Pons (tissue), 1 donor: ENCODE results near the gene NACC2.

Experiments
- DNase-seq: peaks from one replicate; pipeline ENCODE4 v3.0.0-alpha.2; 2016; ENCODE audit warnings: low spot score

Gene NACC2, protein sequence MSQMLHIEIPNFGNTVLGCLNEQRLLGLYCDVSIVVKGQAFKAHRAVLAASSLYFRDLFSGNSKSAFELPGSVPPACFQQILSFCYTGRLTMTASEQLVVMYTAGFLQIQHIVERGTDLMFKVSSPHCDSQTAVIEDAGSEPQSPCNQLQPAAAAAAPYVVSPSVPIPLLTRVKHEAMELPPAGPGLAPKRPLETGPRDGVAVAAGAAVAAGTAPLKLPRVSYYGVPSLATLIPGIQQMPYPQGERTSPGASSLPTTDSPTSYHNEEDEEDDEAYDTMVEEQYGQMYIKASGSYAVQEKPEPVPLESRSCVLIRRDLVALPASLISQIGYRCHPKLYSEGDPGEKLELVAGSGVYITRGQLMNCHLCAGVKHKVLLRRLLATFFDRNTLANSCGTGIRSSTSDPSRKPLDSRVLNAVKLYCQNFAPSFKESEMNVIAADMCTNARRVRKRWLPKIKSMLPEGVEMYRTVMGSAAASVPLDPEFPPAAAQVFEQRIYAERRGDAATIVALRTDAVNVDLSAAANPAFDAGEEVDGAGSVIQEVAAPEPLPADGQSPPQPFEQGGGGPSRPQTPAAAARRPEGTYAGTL

DNA sequence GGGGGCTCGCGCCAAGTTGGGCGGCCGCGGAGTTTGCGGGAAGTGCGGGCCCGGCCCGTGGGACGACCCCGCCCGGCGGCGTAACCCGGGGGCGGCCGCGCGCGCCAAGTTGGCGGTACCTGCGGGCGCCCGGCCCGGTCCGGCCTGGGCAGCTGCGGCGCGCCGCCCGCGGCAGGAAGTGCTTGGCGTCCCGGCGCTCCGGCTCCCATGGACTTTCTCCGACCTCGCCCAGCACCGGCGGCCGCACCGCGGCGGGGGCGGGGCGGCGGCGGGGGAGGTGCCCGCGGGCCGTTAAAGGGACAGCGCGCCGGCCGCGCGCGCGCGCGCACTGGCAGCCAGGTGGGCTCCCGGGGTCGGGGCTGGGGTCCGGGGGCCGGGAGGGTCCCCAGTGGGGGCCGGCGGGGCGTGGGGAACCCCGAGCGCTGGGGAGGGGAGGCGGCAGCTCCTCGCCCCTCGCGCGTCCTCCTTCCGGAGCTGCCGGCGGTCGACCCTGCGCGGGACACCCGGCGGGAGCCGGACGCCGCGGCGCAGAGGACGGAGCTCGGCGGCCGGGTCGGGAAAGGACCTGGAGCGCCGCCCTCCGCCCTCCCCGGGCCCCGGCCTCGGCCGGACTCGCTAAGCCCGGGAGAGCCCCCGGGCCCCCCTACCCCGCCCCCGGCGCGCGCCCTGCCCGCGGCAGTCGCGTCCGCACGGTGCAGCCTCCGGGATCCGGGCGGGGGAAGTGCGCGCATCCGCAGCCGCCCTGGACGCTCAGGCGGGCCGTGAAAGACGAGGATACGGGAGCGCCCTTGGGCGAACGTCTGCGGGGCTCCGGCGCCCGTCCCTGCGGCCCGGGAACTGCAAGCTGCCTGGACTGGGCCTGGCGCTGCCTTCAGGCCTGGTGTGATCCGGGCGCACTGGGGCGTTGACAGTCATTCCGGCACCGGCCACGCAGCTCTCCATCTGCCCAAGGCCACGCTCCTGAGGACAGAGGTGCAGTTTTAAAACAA lies at the start of gene NACC2:
NACC2 (minus strand) TSS at position 220 of the 989 bp plus-strand sequence. CDS start 44,768 bp downstream, outside the sequence.
- DNase-seq = no peak

DNA sequence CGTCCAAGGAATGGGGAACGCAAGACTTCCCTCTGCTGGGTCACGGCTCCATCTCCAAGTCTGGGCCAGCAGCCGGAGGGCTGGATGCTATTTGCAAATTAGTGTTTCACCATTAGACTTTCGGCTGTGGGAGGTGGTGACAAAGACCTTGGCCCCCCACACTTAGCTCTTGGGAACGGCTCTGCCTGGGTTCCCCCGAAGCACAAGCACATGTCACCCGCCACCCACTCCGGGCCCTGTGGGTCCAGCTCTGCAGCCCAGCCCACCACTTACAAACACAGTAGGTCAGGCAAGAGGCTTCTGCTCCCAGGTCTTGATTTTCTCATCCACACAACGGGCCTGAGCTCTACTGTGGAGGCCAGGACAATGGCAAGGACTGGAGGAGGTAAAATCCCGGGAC lies 49.4 kb upstream of the NACC2 start:
- no peak for DNase-seq

DNA sequence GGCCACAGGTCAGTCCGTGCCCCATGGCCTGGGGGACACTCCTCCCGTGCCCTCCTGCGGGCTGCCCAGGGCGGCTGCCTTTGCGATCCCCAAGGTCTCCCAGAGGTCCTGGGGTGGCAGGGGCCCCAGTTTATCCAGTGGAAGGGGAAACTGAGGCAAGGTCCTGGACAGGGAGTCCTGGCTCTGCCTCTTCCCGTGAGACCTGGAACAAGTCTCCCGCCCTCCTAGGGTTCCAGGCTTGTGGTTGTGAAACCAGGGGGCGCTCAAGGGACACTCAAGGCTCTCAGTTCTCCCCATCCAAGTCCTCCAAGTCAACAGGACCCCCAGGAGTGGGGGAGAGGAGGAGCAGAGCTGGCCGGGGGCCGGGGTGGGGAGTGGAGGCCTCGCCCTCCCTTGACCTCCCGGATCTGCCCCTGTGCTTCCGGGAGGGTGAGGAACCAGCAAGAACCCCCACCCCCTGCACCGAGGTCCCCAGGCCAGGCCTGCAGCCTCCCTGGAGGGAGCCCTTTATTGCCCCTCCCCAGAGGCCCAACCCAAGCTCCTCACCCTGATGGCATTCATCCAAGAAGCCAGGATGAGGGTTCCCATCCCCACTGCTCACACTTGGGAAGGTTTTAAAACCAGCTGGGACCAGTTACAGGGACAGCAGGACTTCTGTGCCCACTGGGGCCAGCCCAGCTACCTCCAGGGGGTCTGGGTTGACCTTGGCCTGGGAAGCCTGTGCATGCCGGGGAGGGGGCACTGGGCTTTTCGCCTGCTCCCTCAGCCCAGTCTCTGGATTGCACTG lies 48.3 kb upstream of the NACC2 start:
- DNase-seq = no peak

DNA sequence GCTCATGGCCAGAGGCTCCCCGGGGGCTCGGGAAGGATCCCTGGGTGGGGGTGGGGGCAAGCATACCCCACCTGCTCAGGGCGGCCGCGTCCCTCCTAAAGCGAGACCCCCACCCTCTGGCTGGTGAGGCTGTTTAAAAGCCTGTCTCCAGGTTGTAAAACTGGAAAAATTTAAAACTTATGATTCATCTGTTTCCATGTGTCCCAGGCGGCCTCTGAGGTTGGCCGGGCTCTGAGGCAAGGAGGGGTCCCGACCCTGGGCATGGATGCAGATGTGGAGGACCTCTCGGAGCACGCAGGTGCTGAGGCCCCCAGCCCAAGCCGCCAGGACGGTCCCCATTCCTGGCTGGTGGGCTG lies 47.7 kb upstream of the NACC2 start:
- no peak for DNase-seq

DNA sequence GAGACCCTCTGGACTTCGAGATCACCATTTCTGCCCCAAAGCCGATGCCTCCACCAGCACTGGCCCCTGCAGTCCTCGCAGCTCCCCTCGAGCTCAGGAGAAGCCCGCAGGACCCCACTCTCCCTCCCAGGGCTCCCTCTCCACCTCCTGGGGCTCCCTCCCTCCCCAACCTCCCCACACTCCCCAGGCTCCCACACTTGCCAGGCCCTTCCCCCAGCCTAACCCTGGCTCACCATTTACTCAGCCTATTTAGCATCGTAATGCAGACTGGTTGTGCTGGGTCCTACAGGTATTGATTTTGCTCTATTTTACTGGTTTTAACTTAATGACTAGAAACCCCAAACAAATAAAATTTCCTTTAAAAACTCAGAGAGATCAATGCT lies 47.3 kb upstream of the NACC2 start:
- no peak for DNase-seq

DNA sequence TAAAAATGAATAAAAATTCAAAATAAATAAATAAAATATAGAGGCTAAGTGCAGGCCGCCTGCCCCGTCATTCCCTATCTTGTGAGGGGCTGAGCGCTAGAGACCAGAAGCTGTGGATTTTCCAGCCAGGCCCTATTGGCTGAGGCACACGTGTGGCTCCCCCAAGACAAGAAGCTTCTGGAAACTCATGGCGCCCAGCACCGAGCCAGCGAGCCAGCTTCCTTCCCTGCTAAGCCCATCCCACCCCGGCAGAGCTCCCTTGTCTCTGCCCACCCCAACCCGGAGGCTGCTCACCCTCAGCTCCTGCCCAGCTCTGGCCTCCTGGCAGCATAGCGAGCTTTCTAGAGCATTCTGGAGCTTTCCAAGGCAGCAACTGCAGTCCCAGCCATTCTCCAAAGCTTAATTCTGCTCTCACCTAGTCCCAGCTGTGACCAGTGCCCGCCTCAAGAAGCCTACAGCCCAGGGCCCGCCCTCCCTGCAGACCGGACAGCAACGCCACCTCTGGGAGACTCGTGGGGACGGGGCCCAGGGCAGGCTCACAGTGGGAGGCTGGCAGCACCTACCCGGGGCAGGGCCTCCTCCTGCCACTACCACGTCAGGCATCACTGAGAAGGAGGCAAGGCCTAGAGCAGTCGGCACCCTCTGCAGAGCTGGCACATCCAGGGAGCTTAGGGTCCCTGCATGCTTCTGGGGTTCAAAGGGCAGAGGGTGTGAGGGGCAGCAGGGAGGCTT lies 46.8 kb upstream of the NACC2 start:
- no peak for DNase-seq

DNA sequence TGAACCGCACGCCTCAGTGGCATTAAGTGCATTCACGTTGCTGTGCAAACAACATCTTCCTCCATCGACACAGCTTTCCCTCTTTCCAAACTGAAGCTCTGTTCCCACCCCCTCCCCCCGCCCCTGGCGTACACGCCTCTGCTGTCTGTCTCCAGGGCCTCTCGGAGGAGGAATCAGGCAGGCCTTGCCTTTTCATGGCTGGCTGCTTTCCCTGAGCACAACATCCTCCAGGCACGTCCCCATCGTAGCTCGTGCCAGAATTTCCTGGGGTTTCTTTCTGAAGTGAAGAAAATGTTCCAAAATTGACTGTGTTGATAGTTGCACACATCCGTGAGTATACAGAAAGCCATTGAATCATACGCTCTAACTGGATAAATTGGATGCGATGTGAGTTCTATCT lies 45.9 kb upstream of the NACC2 start:
- no peak for DNase-seq

DNA sequence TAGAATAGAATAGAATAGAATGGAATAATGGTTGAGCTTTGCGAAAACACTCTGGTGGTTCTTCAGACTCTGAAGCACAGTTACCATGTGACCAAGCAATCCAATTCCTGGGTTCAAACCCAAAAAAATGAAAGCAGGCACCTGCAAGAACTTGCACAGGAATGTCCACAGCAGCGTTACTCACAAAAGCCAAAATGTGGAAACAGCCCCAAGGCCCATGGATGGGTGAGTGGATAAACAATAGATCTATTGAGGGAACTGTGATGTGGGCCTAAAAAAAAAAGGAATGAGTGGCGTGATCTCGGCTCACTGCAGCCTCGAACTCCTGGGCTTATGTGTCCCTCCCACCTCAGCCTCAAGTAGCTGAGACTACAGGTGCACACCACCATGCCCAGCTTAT lies 45.0 kb upstream of the NACC2 start:
- DNase-seq = no peak

DNA sequence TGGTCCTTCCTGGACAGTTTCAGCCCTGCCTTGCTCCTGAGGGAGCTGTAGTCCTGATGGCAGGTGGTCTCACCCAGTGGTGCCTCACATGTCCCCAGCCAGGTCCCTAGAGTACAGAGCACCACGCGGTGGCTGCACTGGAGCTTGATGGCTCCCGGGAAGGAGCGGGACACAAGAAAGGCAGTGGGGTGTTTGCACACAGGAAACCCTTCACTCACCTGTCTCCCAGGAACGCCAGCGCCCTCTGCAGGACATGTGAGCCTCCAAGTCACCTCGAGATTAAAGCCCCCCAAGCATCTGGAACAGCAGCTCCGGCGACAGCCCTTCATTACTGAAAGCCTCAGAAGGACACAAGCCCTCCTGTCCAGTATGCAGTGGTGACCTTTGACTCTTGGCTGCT lies 43.5 kb upstream of the NACC2 start:
- DNase-seq = no peak

DNA sequence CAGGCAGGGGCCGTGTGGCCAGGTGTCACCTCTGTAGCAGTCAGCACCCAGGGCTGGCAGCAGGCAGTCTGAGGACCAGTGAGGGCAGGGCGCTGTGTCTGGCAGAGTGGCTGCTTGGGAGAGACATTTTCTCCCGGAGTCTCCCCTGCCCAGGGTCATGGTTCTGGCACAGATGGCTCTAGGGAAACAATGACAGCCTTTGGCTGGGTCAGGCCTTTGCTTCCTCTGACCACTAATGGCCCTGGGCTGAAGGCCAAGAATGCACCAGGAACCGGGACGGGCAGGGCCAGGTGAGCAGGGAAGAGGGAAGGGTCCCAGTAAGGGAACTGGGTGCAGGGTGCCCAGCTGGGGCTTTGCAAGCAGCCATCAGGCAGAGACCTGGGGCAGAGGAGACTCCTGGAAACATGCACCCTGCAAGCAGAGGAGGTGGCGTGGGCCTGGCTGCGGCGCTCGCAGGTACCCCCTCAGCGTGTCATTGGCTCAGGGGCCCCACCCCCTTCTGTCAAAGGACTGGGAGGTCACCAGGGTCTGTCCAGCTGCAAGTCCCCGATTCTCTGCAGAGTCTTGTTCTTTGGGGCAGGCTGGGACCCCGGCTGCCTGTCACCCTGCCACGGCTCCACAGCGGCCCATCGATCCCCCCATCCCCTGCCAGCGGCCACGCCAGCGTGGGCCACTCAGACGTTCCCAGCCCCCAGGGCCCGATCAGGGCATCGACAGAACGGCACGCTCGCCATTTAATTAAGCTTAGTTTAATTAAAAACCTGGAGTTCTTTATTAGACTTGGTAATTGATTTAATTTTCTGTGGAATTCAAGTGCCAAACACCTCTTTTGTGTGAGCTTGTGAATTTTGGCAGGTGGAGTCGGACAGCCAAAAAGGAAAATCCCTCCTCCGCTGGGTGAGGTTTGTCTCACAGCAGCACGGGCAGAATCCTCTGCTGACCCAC lies 42.5 kb upstream of the NACC2 start:
- DNase-seq = no peak

DNA sequence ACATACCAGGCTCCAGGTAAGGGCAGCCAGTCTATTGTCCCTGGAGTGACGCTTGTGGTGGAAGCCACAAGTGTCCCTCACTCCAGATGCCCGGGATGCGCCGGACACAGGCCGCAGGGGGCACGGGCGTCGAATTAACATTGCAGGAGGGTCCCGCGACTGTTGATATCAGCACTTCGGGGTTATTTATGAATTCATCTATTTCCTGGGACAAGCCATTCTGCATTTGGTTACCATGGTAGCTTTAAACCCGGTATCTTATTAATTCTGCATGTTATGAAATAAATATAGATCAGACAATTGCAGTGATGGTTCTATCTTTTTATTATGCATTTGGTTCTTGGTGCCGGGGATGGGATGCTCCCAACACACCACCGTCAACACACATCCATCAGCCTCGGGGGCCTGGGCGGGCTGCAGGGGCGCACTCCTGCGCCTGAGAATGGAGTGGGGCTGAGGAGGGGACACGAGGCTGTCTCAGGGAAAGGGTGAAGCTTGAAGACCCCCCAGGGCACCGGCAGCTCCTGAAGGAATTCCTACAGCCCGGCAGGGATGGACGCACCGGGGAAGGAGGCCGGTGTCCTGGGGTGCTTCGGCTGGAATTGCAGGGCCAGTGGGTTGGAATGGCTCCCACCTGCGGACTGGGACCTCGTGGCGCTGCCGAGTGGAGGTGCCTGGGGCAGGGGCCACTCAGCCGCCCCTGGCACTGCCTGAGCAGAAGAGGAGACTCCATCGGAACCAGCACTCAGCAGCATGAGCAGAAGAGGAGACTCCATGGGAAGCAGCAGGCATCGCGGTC lies 41.2 kb upstream of the NACC2 start:
- no peak for DNase-seq

DNA sequence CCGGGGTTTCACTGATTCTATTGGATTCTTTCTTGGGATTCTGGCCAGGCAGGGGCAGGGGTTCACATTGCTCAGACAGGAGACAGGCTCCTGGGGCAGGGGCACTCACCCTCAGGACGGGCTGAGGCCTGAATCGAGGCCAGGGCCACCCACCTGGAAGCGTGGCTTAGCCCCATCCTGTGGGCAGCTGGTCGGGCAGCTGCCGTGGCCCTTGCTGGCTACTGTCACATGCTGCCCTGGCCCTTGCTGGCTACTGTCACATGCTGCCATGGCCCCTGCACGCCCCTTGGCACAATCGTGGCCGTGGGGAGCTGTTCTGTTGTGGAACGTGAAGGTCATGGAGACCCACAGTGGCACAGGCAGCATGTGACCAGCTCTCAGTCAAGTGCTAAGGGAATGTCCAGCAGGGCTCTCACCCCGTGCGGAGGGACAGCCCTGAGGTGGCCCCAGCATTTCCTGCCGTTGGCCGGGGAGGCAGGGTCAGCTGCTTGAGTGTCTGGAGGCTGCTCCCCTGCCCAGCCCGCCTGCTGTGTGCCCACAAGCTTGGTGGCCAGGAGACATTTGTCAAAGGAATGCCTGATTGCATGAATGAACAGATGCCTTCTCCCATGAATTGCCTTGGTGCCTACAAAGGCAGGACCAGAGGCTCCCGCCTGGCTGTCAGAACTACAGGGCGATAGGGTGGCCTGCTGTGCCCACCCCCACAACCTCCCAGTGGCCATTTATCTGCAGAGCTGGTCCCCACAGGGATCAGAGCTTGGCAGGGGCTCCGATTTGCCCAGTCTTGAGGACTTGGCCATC lies 40.4 kb upstream of the NACC2 start:
- no peak for DNase-seq

DNA sequence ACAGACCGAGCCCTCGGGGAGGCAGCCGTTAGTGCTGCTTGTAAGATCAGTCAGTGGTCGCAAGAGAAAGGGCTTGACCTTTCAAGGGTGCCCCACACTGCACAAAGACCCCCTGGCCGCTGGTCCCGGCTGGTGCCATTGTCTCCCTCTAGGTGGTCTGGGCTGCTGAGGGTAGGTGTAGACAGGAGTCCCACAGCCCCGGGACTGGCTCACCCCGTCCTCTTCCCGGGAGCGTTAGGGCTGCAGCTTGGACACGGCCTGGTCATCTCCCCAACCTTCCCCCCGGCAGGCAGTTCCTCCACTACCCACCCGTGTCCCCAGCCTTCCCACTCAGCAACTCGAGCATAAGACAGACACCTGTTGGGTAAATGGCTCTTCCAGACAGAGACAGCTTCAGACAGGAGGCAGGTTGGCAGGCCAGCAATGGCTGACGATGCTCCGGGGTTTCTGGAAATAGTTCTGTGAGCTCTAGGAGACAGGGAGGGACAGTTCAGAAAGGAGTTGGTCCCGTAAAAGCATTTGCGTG lies 38.9 kb upstream of the NACC2 start:
- DNase-seq = no peak

DNA sequence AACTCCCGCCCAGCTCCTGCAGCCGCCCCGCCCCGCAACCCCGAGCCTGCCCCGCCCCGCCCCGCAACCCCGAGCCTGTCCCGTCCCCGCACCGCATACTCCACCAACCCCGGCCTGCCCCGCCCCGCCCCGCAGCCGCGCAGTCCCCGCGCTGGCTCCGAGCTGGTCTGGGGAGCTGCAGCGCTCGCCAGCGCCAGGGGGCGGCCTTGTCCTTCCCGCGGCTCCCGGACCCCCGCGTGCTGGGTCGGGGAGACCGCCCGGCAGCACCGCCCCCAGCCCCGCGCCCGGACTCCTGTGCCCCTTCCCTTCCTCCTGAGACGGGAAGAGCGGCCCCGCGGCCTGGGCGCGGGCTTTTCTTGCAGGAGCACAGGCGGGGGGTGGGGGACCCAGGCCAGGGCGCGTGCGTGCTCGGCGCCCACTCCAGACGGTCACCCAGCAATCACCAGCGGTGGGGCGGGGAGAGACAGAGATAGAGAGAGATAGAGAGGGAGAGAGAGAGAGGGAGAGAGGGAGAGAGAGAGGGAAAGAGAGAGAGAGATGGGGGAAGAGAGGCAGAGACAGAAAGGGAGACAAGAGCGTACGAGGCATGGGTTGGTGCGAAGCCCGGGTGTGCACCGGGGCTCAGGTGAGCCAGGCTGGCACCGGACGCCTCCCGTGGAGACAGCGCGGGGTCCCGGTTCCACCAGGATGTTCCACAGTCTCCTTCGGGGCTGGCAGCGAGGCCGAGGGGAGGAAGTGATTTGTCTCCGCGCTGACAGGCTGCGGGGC lies 38.3 kb upstream of the NACC2 start:
- no peak for DNase-seq

DNA sequence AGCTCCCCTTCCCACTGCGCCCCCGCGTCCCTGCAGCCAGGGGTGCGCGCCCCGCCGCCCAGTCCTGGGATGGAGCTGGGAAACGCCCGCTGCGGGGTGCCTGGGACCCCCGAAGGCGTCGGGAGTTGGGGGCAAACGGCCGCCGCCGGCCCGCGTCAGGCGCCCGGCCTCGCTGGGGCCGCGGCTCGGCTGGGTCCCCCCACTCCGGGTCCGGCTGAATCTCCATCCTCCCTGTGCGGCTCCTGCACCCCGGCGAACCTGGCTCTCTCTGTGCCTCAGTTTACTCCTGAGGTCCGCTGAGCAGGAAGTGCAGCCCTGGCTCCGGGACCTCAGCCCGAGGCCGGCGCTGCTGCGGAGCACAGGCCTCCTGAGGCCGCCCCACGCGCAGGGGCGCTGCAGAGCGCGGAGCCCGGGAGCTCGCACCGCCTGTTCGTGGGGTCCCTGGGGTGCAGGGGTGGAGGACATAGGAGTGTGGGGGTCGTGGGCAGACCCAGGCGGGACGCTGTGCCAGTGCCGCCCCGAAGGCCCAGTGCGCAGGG lies 37.5 kb upstream of the NACC2 start:
- no peak for DNase-seq

DNA sequence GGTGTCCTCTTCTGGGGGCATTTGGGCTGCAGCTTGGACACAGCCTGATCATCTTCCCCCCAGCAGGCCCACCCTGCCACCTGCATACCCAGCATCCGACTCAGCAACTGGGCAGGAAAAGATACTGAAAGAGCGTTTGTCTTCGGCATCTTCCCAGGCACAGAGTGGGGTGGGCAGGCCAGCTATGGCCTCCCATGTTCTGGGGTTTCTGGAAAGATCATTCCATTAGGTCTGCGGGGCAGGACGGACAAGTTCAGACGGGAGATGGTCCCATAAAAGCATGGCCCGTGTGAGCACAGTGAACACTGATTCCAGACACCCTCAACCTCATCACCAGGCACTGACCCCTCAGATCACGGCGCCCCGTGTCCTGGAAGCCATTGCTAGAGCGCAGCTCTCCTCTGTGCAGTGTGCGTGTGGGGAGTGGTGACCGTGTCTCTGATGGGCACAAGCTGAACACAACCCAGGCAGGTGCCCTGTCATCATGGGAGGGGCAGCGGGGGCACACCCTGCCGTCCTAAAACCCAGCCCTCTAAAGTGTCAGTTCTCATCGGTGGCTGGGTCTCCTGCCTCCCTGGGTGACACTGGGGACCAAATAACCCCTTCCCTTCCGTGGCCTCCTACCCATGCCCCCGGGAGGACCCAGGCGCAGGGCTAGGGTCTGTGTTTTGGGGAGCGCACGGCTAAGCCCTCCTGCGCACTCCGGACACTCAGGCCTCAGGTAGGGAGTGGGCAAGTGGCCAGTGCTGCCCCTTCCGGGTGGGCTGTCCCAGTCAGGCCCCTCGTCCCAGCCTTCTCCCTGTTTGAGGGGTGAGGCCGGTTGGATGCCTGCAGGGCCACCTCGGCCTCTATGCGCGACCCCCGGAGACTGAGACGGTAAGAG lies 36.8 kb upstream of the NACC2 start:
- DNase-seq = no peak
